Vagina (tissue), 2 donors: ENCODE data around the gene CDK14. TPM values are rescaled to one million over a fixed set of nuclear protein-coding genes. Genes with fewer than 3 reads are reported as not detected.

ENCODE experiments used
- DNase-seq, 2 donors: peaks; one replicate each; pipeline ENCODE4 v3.0.0-alpha.2; 2017; ENCODE audit errors: extremely low spot score in 2 of 2
- H3K27ac ChIP-seq: fragments of 200-600 bp; sonication (generic); one replicate; pipeline ENCODE4 v1.5.1; 2019
- H3K27me3 ChIP-seq: fragments of 200-600 bp; sonication (generic); one replicate; pipeline ENCODE4 v1.5.1; 2019
- H3K36me3 ChIP-seq, 2 donors: fragments of 200-600 bp; sonication (generic); one replicate each; pipeline ENCODE4 v1.5.1; 2017 to 2019
- H3K4me1 ChIP-seq: fragments of 200-600 bp; sonication (generic); one replicate; pipeline ENCODE4 v1.5.1; 2019
- H3K4me3 ChIP-seq, 2 donors: fragments of 200-600 bp; sonication (generic); 1 replicate in 1 of 2; 2 replicates in 1 of 2; pipeline ENCODE4 v1.5.1; 2016 to 2019
- H3K9me3 ChIP-seq: fragments of 200-600 bp; sonication (generic); one replicate; pipeline ENCODE4 v1.5.1; 2019
- CTCF ChIP-seq, 3 experiments: fragments of 450-650 bp in 2 of 3; fragments of 200-600 bp in 1 of 3; sonication (generic) in 1 of 3; IDR thresholded peaks; one replicate each; pipeline ENCODE4 v1.5.1; 2017 to 2019; ENCODE audit warnings: antibody characterized with exemption in 3 of 3, mild to moderate bottlenecking in 2 of 3, moderate library complexity in 2 of 3
- POLR2A ChIP-seq, 2 donors: fragments of 450-650 bp; IDR thresholded peaks; one replicate each; pipeline ENCODE4 v1.6.1; 2017; ENCODE audit warnings: antibody characterized with exemption in 2 of 2, mild to moderate bottlenecking in 2 of 2, moderate library complexity in 2 of 2
- POLR2AphosphoS5 ChIP-seq, 2 donors: sonication (generic); formaldehyde crosslinking; IDR thresholded peaks; one replicate each; pipeline ENCODE4 v1.9.0; 2017; ENCODE audit warnings: antibody characterized with exemption in 2 of 2, mild to moderate bottlenecking in 2 of 2, low read depth in 1 of 2; ENCODE audit not compliant: insufficient read depth in 1 of 2
- intact Hi-C: fragments of 100-400 bp; cut with DNase I; formaldehyde crosslinking; loops from one replicate; pipeline ENCODE4 v1.15.1; 2023
- total RNA-seq: library from RNA; depleted of rRNA; stranded (reverse); fragments of >200 nt; gene quantifications from one replicate; pipeline ENCODE4 v1.2.3, GENCODE V29; 2016

Gene CDK14
- total RNA-seq, 1 donor from 2014 or later: 21.6 TPM

DNA sequence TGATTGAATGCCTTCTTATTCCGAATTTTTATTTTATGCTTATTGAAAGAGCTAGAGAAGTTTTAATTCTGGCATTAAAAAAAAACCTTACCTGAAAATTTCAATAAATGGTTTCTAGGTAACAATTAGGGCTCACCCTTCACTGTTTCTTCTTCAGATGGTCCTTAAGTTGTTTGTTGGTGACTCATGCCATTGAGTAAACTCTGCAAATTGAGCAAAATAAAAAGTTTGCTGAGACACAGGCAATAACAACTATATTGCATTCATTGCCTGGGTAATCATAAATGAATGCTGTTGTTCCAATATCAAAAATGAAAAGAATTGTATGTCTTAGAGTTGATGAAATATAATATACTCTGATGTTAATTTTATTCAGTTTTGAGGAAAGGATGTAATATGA is 300.3 kb downstream of the CDK14 start:
- Histone ChIP-seq H3K36me3 (no peaks in the 10 kb centered on the region), H3K27ac (no peak overlapping the region), H3K27me3 (no peaks in the 10 kb centered on the region), H3K9me3 (no peaks in the 10 kb centered on the region), H3K4me1 (no peaks in the 10 kb centered on the region), H3K4me3 (no peak overlapping the region)
- intact Hi-C loops: no loop called here
- TF ChIP-seq POLR2AphosphoS5 (IDR thresholded peaks at IDR 0.05; ENCODE audit: insufficient read depth in 1 of 2, low read depth in 1 of 2): no peak
- no peak for TF ChIP-seq CTCF (IDR thresholded peaks at IDR 0.05)
- TF ChIP-seq POLR2A (IDR thresholded peaks at IDR 0.05): no peak
- no peak for DNase-seq

- TF ChIP-seq POLR2A (IDR thresholded peaks at IDR 0.05): no peak
- no peak for DNase-seq
- H3K27ac ChIP-seq: no peak overlapping the region
- H3K36me3 ChIP-seq: no peaks in the 10 kb centered on the region
- intact Hi-C loops: no loop called here
- H3K9me3 ChIP-seq: no peaks in the 10 kb centered on the region
- H3K4me3 ChIP-seq: no peak overlapping the region
- no peaks in the 10 kb centered on the region for H3K27me3 ChIP-seq
- H3K4me1 ChIP-seq: no peaks in the 10 kb centered on the region
These were observed 301.9 kb downstream of the CDK14 start for GRCh38 chr7:90897961-90898469.

DNA sequence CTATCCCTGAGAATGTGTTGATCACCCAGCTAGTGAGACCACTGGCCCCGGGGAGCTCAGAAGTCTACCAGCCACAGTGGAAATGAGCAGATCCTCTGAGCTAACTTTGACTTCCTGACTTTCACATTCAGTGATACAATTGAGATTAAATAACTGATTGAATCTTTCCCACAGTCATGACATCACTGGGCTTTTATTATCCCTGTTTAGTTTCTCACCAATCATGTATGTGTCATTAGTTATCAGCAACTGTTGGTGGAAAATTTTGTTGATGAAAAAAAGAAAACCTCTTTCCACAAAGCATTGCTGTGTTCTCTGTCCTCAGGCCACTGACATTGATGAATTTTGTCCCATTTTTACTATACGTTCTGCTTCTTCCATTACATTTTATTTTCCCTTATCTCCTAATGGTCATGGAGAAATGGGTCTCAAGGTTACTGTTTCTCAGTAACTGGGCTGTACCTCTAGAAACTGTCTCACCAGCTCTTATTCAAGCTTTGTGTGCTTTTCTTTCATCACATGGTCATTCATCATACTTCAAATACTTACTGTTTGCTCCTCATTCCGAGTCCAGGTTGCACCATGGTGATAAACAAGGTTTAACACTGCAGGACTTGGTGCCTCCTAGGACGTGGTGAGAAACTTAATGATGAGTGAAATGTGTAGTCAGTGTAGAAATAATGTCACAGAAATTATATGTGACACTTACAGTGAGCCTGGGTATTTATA is 304.7 kb downstream of the CDK14 start:
- TF ChIP-seq POLR2AphosphoS5 (IDR thresholded peaks at IDR 0.05; ENCODE audit: insufficient read depth in 1 of 2, low read depth in 1 of 2) (no peak), POLR2A (IDR thresholded peaks at IDR 0.05) (no peak), CTCF (IDR thresholded peaks at IDR 0.05) (no peak)
- H3K27me3 ChIP-seq: no peaks in the 10 kb centered on the region
- no peak overlapping the region for H3K4me3 ChIP-seq
- no peak overlapping the region for H3K27ac ChIP-seq
- DNase-seq: no peak
- no peaks in the 10 kb centered on the region for H3K9me3 ChIP-seq
- intact Hi-C loops: no loop called here
- no peaks in the 10 kb centered on the region for H3K4me1 ChIP-seq
- no peaks in the 10 kb centered on the region for H3K36me3 ChIP-seq

GRCh38 chr7:90903841-90904240 is 307.7 kb downstream of the CDK14 start:
- intact Hi-C loops: no loop called here
- Histone ChIP-seq H3K27me3 (no peaks in the 10 kb centered on the region), H3K27ac (no peak overlapping the region), H3K9me3 (no peaks in the 10 kb centered on the region), H3K4me1 (no peaks in the 10 kb centered on the region), H3K4me3 (no peak overlapping the region), H3K36me3 (no peaks in the 10 kb centered on the region)
- TF ChIP-seq POLR2AphosphoS5 (IDR thresholded peaks at IDR 0.05; ENCODE audit: insufficient read depth in 1 of 2, low read depth in 1 of 2) (no peak), POLR2A (IDR thresholded peaks at IDR 0.05) (no peak), CTCF (IDR thresholded peaks at IDR 0.05) (no peak)
- no peak for DNase-seq

DNA sequence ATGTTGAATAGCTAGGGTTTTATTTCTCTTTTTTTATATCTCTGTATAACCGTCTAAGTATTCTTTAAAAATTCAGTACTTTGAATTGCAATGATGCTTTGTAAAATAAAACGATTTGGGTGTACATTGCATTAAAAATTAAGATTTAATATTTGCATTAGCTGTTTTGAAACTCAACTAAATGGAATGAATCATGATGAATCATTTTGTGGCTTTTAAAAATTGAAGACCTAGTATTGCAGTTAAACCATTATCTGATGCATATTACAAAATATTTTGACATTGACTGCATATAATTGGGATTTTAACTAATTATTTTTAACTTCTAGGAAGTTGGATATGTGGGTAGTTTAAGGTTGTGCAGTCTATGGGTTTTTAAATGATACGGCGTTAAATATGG is 314.0 kb downstream of the CDK14 start:
- H3K4me3 ChIP-seq: no peak overlapping the region
- no peaks in the 10 kb centered on the region for H3K4me1 ChIP-seq
- no peak overlapping the region for H3K27ac ChIP-seq
- intact Hi-C loops: no loop called here
- H3K27me3 ChIP-seq: no peaks in the 10 kb centered on the region
- H3K36me3 ChIP-seq: no peaks in the 10 kb centered on the region
- H3K9me3 ChIP-seq: no peaks in the 10 kb centered on the region
- no peak for TF ChIP-seq POLR2A (IDR thresholded peaks at IDR 0.05)
- TF ChIP-seq POLR2AphosphoS5 (IDR thresholded peaks at IDR 0.05; ENCODE audit: insufficient read depth in 1 of 2, low read depth in 1 of 2): no peak
- no peak for TF ChIP-seq CTCF (IDR thresholded peaks at IDR 0.05)
- no peak for DNase-seq
